Uterus (tissue), 4 donors: ENCODE results near the gene PAOX. TPM values are rescaled to one million over a fixed set of nuclear protein-coding genes. Genes with fewer than 3 reads are reported as not detected.
"Not testable (repeated sequence)": the region's sequence is repeated elsewhere in the genome, so short reads cannot be mapped to it uniquely, and the experiment has no call there.

Source experiments
- DNase-seq, 2 donors: peaks; one replicate each; pipeline ENCODE4 v3.0.0-alpha.2; 2019 to 2020
- H3K27ac ChIP-seq, 2 donors: fragments of 200-600 bp; sonication (generic); 1 replicate in 1 of 2; 2 replicates in 1 of 2; pipeline ENCODE4 v1.5.1; 2016 to 2018
- H3K27me3 ChIP-seq, 2 donors: fragments of 200-600 bp; sonication (generic); one replicate each; pipeline ENCODE4 v1.5.1; 2018 to 2019; ENCODE audit warnings: control low read depth in 1 of 2
- H3K36me3 ChIP-seq, 2 donors: fragments of 200-600 bp; sonication (generic); one replicate each; pipeline ENCODE4 v1.5.1; 2019; ENCODE audit warnings: control low read depth in 1 of 2
- H3K4me1 ChIP-seq, 2 donors: fragments of 200-600 bp; sonication (generic); one replicate each; pipeline ENCODE4 v1.5.1; 2018 to 2019; ENCODE audit warnings: control low read depth in 1 of 2
- H3K4me3 ChIP-seq, 2 donors: fragments of 200-600 bp; sonication (generic); 1 replicate in 1 of 2; 2 replicates in 1 of 2; pipeline ENCODE4 v1.5.1; 2018 to 2019; ENCODE audit warnings: mild to moderate bottlenecking in 1 of 2
- H3K9me3 ChIP-seq, 2 donors: fragments of 200-600 bp; sonication (generic); one replicate each; pipeline ENCODE4 v1.5.1; 2019; ENCODE audit warnings: control low read depth in 1 of 2
- CTCF ChIP-seq, 4 experiments: fragments of 200-600 bp in 2 of 4; fragments of 450-650 bp in 2 of 4; sonication (generic) in 2 of 4; IDR thresholded peaks; one replicate each; pipeline ENCODE4 v1.5.1; 2016 to 2019; ENCODE audit warnings: antibody characterized with exemption in 4 of 4, mild to moderate bottlenecking in 2 of 4, moderate library complexity in 1 of 4
- POLR2A ChIP-seq, 2 donors: fragments of 450-650 bp; IDR thresholded peaks; one replicate each; pipeline ENCODE4 v1.6.1; 2016; ENCODE audit warnings: antibody characterized with exemption in 2 of 2, mild to moderate bottlenecking in 1 of 2, moderate library complexity in 1 of 2
- intact Hi-C: fragments of 100-400 bp; cut with DNase I; formaldehyde crosslinking; loops from one replicate; pipeline ENCODE4 v1.15.1; 2023; ENCODE audit warnings: low total_unique reads
- total RNA-seq, 4 donors: library from RNA; depleted of rRNA in 3 of 4; stranded (reverse); fragments of >200 nt in 3 of 4; gene quantifications; one replicate each; pipeline versions ENCODE4 v1.1.0 to v1.2.4, GENCODE V29; 2014 to 2023
- donor health status: DM: yes; HTN: yes; CAD: no.

The PAOX gene
- total RNA-seq, 4 donors from 2014 or later: 2.0 to 9.3 (median 6.7) TPM

- DNase-seq: no peak
- no peaks in the 10 kb centered on the region for H3K9me3 ChIP-seq
- no peak overlapping the region for H3K4me3 ChIP-seq
- H3K27ac ChIP-seq: no peak overlapping the region
- no peaks in the 10 kb centered on the region for H3K27me3 ChIP-seq
- intact Hi-C loops: no loop called here
- H3K36me3 ChIP-seq: no peaks in the 10 kb centered on the region
- H3K4me1 ChIP-seq: peaks cover 0 to 3% of the 10 kb centered on the region in 2 donors
- TF ChIP-seq POLR2A (IDR thresholded peaks at IDR 0.05) (no peak), CTCF (IDR thresholded peaks at IDR 0.05) (no peak)
These were observed 43.3 kb downstream of the PAOX start for GRCh38 chr10:133422223-133422806.

GRCh38 chr10:133422807-133423771 is 44.0 kb downstream of the PAOX start:
- H3K27me3 ChIP-seq: no peaks in the 10 kb centered on the region
- TF ChIP-seq CTCF (IDR thresholded peaks at IDR 0.05): no peak
- no peak for TF ChIP-seq POLR2A (IDR thresholded peaks at IDR 0.05)
- no peaks in the 10 kb centered on the region for H3K9me3 ChIP-seq
- no peak for DNase-seq
- intact Hi-C loops: no loop called here
- H3K4me1 ChIP-seq: peaks cover 0 to 3% of the 10 kb centered on the region in 2 donors
- H3K27ac ChIP-seq: no peak overlapping the region
- no peak overlapping the region for H3K4me3 ChIP-seq
- no peaks in the 10 kb centered on the region for H3K36me3 ChIP-seq

- H3K36me3 ChIP-seq, intact Hi-C loops, H3K27me3 ChIP-seq, H3K4me1 ChIP-seq, H3K4me3 ChIP-seq, H3K27ac ChIP-seq, H3K9me3 ChIP-seq, DNase-seq: not testable (repeated sequence)
These were observed 45.0 kb downstream of the PAOX start for GRCh38 chr10:133424102-133424501.

GRCh38 chr10:133424601-133425000 is 45.5 kb downstream of the PAOX start, which contains the start of gene SPRN:
Gene SPRN, minus strand, starts transcription at chr10:133424625. Its CDS starts 944 bp downstream, at chr10:133423681.
- H3K27ac ChIP-seq, H3K36me3 ChIP-seq, H3K27me3 ChIP-seq, intact Hi-C loops, H3K4me3 ChIP-seq, DNase-seq, H3K9me3 ChIP-seq, H3K4me1 ChIP-seq: not testable (repeated sequence)

- intact Hi-C loops, H3K4me3 ChIP-seq, H3K4me1 ChIP-seq, H3K36me3 ChIP-seq, DNase-seq, H3K27me3 ChIP-seq, H3K27ac ChIP-seq, H3K9me3 ChIP-seq: not testable (repeated sequence)
These were observed 50.5 kb downstream of the PAOX start for GRCh38 chr10:133429571-133429970.

- H3K4me1 ChIP-seq, H3K9me3 ChIP-seq, intact Hi-C loops, H3K27ac ChIP-seq, DNase-seq, H3K36me3 ChIP-seq, H3K4me3 ChIP-seq, H3K27me3 ChIP-seq: not testable (repeated sequence)
These were observed 53.0 kb downstream of the PAOX start for GRCh38 chr10:133431888-133432613.

- H3K27me3 ChIP-seq, H3K36me3 ChIP-seq, intact Hi-C loops, DNase-seq, H3K9me3 ChIP-seq, H3K4me3 ChIP-seq, H3K4me1 ChIP-seq, H3K27ac ChIP-seq: not testable (repeated sequence)
These were observed 53.7 kb downstream of the PAOX start for GRCh38 chr10:133432789-133433188.
